ENCODE data around the gene AFF2. TPM values are rescaled to one million over a fixed set of nuclear protein-coding genes. Genes with fewer than 3 reads are reported as not detected.
"Not testable (repeated sequence)": the region's sequence is repeated elsewhere in the genome, so short reads cannot be mapped to it uniquely, and the experiment has no call there.

The AFF2 gene
- total RNA-seq, 1 donor from 2014 or later = 0.74 TPM

- intact Hi-C loops (cut with DNase I) = loop anchor here (5.0 kb wide), 1 partner anchor 1730 kb away; no protein-coding TSS in a partner anchor
- DNase-seq (ENCODE audit: extremely low spot score in 2 of 2) = no peak
These were observed 402.2 kb downstream of the AFF2 start for GRCh38 chrX:148902581-148902980.

GRCh38 chrX:148903176-148903575 lies 402.8 kb downstream of the AFF2 start:
- TF ChIP-seq POLR2AphosphoS5 (IDR thresholded peaks at IDR 0.05; ENCODE audit: insufficient read depth in 1 of 2, low read depth in 1 of 2) (no peak), CTCF (IDR thresholded peaks at IDR 0.05) (no peak), POLR2A (IDR thresholded peaks at IDR 0.05) (no peak)
- H3K4me1 ChIP-seq = no peaks in the 10 kb centered on the region
- no peaks in the 10 kb centered on the region for H3K36me3 ChIP-seq
- H3K27ac ChIP-seq = no peak overlapping the region
- H3K9me3 ChIP-seq = no peaks in the 10 kb centered on the region
- H3K4me3 ChIP-seq = no peak overlapping the region
- intact Hi-C loops (cut with DNase I) = loop anchor here (5.0 kb wide), 1 partner anchor 1729 kb away; no protein-coding TSS in a partner anchor
- H3K27me3 ChIP-seq = no peaks in the 10 kb centered on the region
- DNase-seq (ENCODE audit: extremely low spot score in 2 of 2) = no peak

More at GRCh38 chrX:148902581-148902980, 402.2 kb downstream of the AFF2 start:
- Histone ChIP-seq H3K36me3 (no peaks in the 10 kb centered on the region), H3K4me3 (no peak overlapping the region), H3K27ac (no peak overlapping the region), H3K9me3 (no peaks in the 10 kb centered on the region), H3K27me3 (no peaks in the 10 kb centered on the region), H3K4me1 (no peaks in the 10 kb centered on the region)
- no peak for TF ChIP-seq CTCF (IDR thresholded peaks at IDR 0.05)

GRCh38 chrX:148904421-148905111 lies 404.1 kb downstream of the AFF2 start:
- TF ChIP-seq POLR2AphosphoS5 (IDR thresholded peaks at IDR 0.05; ENCODE audit: insufficient read depth in 1 of 2, low read depth in 1 of 2) (no peak), CTCF (IDR thresholded peaks at IDR 0.05) (no peak), POLR2A (IDR thresholded peaks at IDR 0.05) (no peak)
- Histone ChIP-seq H3K27ac (no peak overlapping the region), H3K9me3 (no peaks in the 10 kb centered on the region), H3K27me3 (no peaks in the 10 kb centered on the region), H3K4me1 (no peaks in the 10 kb centered on the region), H3K4me3 (no peak overlapping the region), H3K36me3 (no peaks in the 10 kb centered on the region)
- no peak for DNase-seq (ENCODE audit: extremely low spot score in 2 of 2)
- intact Hi-C loops (cut with DNase I) = loop anchor here (5.0 kb wide), 1 partner anchor 1728 kb away; no protein-coding TSS in a partner anchor

GRCh38 chrX:148905400-148905799 lies 405.0 kb downstream of the AFF2 start:
- H3K4me1 ChIP-seq = no peaks in the 10 kb centered on the region
- no peaks in the 10 kb centered on the region for H3K9me3 ChIP-seq
- intact Hi-C loops (cut with DNase I) = no loop called here
- no peak for DNase-seq (ENCODE audit: extremely low spot score in 2 of 2)
- no peak overlapping the region for H3K27ac ChIP-seq
- no peaks in the 10 kb centered on the region for H3K27me3 ChIP-seq
- H3K4me3 ChIP-seq = no peak overlapping the region
- TF ChIP-seq CTCF (IDR thresholded peaks at IDR 0.05) (no peak), POLR2AphosphoS5 (IDR thresholded peaks at IDR 0.05; ENCODE audit: insufficient read depth in 1 of 2, low read depth in 1 of 2) (no peak), POLR2A (IDR thresholded peaks at IDR 0.05) (no peak)
- H3K36me3 ChIP-seq = no peaks in the 10 kb centered on the region

GRCh38 chrX:148906628-148907027 lies 406.2 kb downstream of the AFF2 start:
- intact Hi-C loops (cut with DNase I); H3K4me1 ChIP-seq; H3K36me3 ChIP-seq: not testable (repeated sequence)

More at GRCh38 chrX:148906628-148907027, 406.2 kb downstream of the AFF2 start:
- H3K27ac ChIP-seq; DNase-seq (ENCODE audit: extremely low spot score in 2 of 2); H3K9me3 ChIP-seq; H3K4me3 ChIP-seq; H3K27me3 ChIP-seq: not testable (repeated sequence)
